Liver (tissue), 9 donors: ENCODE measurements around the gene FUT2. TPM values are rescaled to one million over a fixed set of nuclear protein-coding genes. Genes with fewer than 3 reads are reported as not detected.
A peak's percentile ranks its signal among the peaks of the same experiment; 100 is the strongest.

Source experiments
- DNase-seq: peaks from one replicate; pipeline ENCODE4 v3.0.0-alpha.2; 2017; ENCODE audit warnings: low spot score
- H3K27ac ChIP-seq, 2 donors: one replicate each; pipeline ENCODE4 v1.7.0; 2013; ENCODE audit warnings: inconsistent platforms in 2 of 2, low read length in 2 of 2, control low read depth in 1 of 2, low read depth in 1 of 2, mild to moderate bottlenecking in 1 of 2
- H3K27me3 ChIP-seq, 4 donors: one replicate each; pipeline versions ENCODE4 v1.6.1 to v1.7.0; 2013; ENCODE audit warnings: low read length in 3 of 4, inconsistent platforms in 1 of 4, mild to moderate bottlenecking in 1 of 4, moderate library complexity in 1 of 4; ENCODE audit not compliant: control insufficient read depth in 4 of 4, insufficient read depth in 4 of 4
- H3K36me3 ChIP-seq, 4 donors: one replicate each; pipeline versions ENCODE4 v1.6.1 to v1.7.0; 2013; ENCODE audit warnings: low read length in 3 of 4, mild to moderate bottlenecking in 3 of 4, low read depth in 1 of 4, moderate library complexity in 1 of 4; ENCODE audit not compliant: control insufficient read depth in 4 of 4, insufficient read depth in 3 of 4
- H3K4me1 ChIP-seq, 4 donors: one replicate each; pipeline versions ENCODE4 v1.6.1 to v1.7.0; 2013; ENCODE audit warnings: low read length in 3 of 4, mild to moderate bottlenecking in 3 of 4, moderate library complexity in 1 of 4; ENCODE audit not compliant: control insufficient read depth in 4 of 4, insufficient read depth in 4 of 4
- H3K4me3 ChIP-seq, 3 donors: one replicate each; pipeline versions ENCODE4 v1.6.1 to v1.7.0; 2013; ENCODE audit warnings: low read length in 3 of 3, control low read depth in 1 of 3, low read depth in 1 of 3, mild to moderate bottlenecking in 1 of 3
- H3K9ac ChIP-seq, 2 donors: one replicate each; pipeline ENCODE4 v1.7.0; 2013; ENCODE audit warnings: low read length in 2 of 2, mild to moderate bottlenecking in 2 of 2, moderate library complexity in 2 of 2, control low read depth in 1 of 2, low read depth in 1 of 2
- H3K9me3 ChIP-seq, 4 donors: one replicate each; pipeline versions ENCODE4 v1.6.1 to v1.7.0; 2013; ENCODE audit warnings: low read length in 3 of 4; ENCODE audit not compliant: control insufficient read depth in 4 of 4
- EGR1 ChIP-seq, 2 donors: IDR thresholded peaks; 2 replicates each; pipeline ENCODE4 v1.6.1; 2016 to 2018; ENCODE audit warnings: antibody characterized with exemption in 2 of 2, low read depth in 2 of 2
- FOXA1 ChIP-seq: IDR thresholded peaks from 2 replicates; pipeline ENCODE4 v1.6.1; 2016; ENCODE audit warnings: antibody characterized with exemption
- GABPA ChIP-seq, 2 donors: IDR thresholded peaks in 1 of 2; conservative IDR thresholded peaks in 1 of 2; 2 replicates each; pipeline ENCODE4 v1.6.1; 2016; ENCODE audit warnings: antibody characterized with exemption in 2 of 2, mild to moderate bottlenecking in 1 of 2, moderate library complexity in 1 of 2
- HNF4A ChIP-seq, 2 donors: conservative IDR thresholded peaks; 2 replicates each; pipeline ENCODE4 v1.6.1; 2016; ENCODE audit warnings: antibody characterized with exemption in 2 of 2, mild to moderate bottlenecking in 2 of 2
- HNF4G ChIP-seq: IDR thresholded peaks from 2 replicates; pipeline ENCODE4 v1.6.1; 2016; ENCODE audit warnings: antibody characterized with exemption
- JUND ChIP-seq, 2 donors: IDR thresholded peaks; 2 replicates each; pipeline ENCODE4 v1.6.1; 2016; ENCODE audit warnings: antibody characterized with exemption in 2 of 2
- NR2F2 ChIP-seq: IDR thresholded peaks from 2 replicates; pipeline ENCODE4 v1.6.1; 2016; ENCODE audit warnings: antibody characterized with exemption
- RAD21 ChIP-seq, 2 donors: IDR thresholded peaks; 2 replicates each; pipeline ENCODE4 v1.6.1; 2016; ENCODE audit warnings: antibody characterized with exemption in 2 of 2, mild to moderate bottlenecking in 2 of 2
- RXRA ChIP-seq, 2 donors: IDR thresholded peaks; 2 replicates each; pipeline ENCODE4 v1.6.1; 2017 to 2018; ENCODE audit warnings: antibody characterized with exemption in 2 of 2, mild to moderate bottlenecking in 1 of 2
- SP1 ChIP-seq: IDR thresholded peaks from 2 replicates; pipeline ENCODE4 v1.6.1; 2018; ENCODE audit warnings: antibody characterized with exemption, mild to moderate bottlenecking
- TAF1 ChIP-seq: conservative IDR thresholded peaks from 2 replicates; pipeline ENCODE4 v1.6.1; 2016; ENCODE audit warnings: antibody characterized with exemption, mild to moderate bottlenecking
- YY1 ChIP-seq: IDR thresholded peaks from 2 replicates; pipeline ENCODE4 v1.6.1; 2016; ENCODE audit warnings: antibody characterized with exemption, mild to moderate bottlenecking
- WGBS: extraction: QIAGEN DNeasy Blood & Tissue Kit; methylation state at CpG from one replicate; pipeline ENCODE4 v1.1.7; 2013; 5-methylcytosine and 5-hydroxymethylcytosine counted together
- polyA plus RNA-seq, 2 donors: library from polyadenylated mRNA; stranded (reverse) in 1 of 2; unstranded in 1 of 2; fragments of 200-250 nt in 1 of 2; fragments of >200 nt in 1 of 2; fragmentation: Nextera tagmentation in 1 of 2; extraction: Ambion mirVana in 1 of 2; gene quantifications; one replicate each; pipeline versions ENCODE4 v1.2.1 to v1.2.3, GENCODE V29; 2013 to 2015
- total RNA-seq, 2 donors: library from RNA; depleted of rRNA; stranded (reverse); fragments of >200 nt; gene quantifications; one replicate each; pipeline ENCODE4 v1.2.3, GENCODE V29; 2014
- TF ChIP-seq, protein P1 (sequence below): IDR thresholded peaks from 2 replicates; pipeline ENCODE4 v1.6.1; 2016; ENCODE audit warnings: antibody characterized with exemption
- TF ChIP-seq, protein P2 (sequence below): IDR thresholded peaks from 2 replicates; pipeline ENCODE4 v1.6.1; 2016; ENCODE audit warnings: antibody characterized with exemption
- TF ChIP-seq, protein P3 (sequence below): IDR thresholded peaks from 2 replicates; pipeline ENCODE4 v1.6.1; 2016; ENCODE audit warnings: antibody characterized with exemption
- TF ChIP-seq, protein P4 (sequence below): IDR thresholded peaks from 2 replicates; pipeline ENCODE4 v1.6.1; 2016; ENCODE audit warnings: antibody characterized with exemption, mild to moderate bottlenecking
- TF ChIP-seq, protein P5 (sequence below): fragments of 150-350 bp; IDR thresholded peaks from 2 replicates; pipeline ENCODE4 v1.5.1; 2017; ENCODE audit warnings: improper control_type of control experiment, low read depth, low read length; ENCODE audit not compliant: missing input control
- donor health status: healthy.
- donor health status: healthy.
- donor health status: healthy.
- donor health status: healthy.
- donor health status: healthy.

FUT2 gene
- total and polyA plus RNA-seq, 4 donors: 0.02 to 0.38 (median 0.05) TPM; not detected in 1

DNA sequence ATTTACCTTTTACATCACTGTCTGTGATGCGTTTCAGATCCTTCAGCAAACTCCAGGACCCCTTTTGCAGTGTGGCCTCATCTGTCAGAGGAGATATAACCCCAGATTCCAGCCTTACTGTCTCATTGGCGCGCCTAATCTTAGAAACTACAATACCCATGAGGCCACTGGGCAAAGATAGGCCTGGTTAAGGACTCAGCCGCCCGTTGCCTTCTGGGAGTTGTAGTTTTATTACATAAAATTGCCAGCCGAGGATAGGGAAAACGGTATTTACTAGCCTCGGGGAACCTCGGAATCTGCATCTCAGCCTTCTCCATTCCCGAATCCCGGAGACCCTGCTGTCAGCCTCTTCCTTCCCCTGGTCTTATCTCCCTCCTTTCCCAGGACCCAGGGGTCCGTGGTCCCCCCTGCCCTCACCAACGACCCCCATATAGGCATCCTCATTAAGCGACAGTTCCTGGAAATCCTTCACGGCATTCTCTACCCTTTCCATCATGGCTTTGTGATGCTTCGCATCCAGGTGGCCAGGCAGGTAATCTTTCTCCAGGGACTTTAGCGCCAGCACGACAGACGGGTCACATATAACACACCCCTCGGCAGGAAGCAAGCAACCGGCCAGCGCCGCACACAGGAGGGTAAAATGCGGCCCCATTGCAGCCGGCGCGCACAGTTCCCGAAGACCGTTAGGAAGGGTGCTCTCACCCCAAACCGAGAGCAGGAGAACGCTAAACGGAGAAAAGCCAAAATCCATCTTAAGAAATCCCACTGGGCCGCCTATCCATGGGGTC is 49.6 kb downstream of the FUT2 start:
- peaks cover 0 to 2% (median 0%) of the 10 kb centered on the region in 4 donors for H3K4me1 ChIP-seq
- H3K9me3 ChIP-seq: no peaks in the 10 kb centered on the region
- DNase-seq: peak; percentile 70
- H3K27me3 ChIP-seq: no peaks in the 10 kb centered on the region
- no peaks in the 10 kb centered on the region for H3K36me3 ChIP-seq
- WGBS: 31% methylated on average over 33 of the region's 33 CpGs
- no peak overlapping the region for H3K9ac ChIP-seq
- no peak overlapping the region for H3K27ac ChIP-seq
- H3K4me3 ChIP-seq: no peak overlapping the region
- TF ChIP-seq, protein P1, sequence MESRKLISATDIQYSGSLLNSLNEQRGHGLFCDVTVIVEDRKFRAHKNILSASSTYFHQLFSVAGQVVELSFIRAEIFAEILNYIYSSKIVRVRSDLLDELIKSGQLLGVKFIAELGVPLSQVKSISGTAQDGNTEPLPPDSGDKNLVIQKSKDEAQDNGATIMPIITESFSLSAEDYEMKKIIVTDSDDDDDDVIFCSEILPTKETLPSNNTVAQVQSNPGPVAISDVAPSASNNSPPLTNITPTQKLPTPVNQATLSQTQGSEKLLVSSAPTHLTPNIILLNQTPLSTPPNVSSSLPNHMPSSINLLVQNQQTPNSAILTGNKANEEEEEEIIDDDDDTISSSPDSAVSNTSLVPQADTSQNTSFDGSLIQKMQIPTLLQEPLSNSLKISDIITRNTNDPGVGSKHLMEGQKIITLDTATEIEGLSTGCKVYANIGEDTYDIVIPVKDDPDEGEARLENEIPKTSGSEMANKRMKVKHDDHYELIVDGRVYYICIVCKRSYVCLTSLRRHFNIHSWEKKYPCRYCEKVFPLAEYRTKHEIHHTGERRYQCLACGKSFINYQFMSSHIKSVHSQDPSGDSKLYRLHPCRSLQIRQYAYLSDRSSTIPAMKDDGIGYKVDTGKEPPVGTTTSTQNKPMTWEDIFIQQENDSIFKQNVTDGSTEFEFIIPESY: no peak
- TF ChIP-seq SP1: no peak
- TF ChIP-seq, protein P2, sequence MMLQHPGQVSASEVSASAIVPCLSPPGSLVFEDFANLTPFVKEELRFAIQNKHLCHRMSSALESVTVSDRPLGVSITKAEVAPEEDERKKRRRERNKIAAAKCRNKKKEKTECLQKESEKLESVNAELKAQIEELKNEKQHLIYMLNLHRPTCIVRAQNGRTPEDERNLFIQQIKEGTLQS: no peak
- no peak for TF ChIP-seq RXRA (IDR thresholded peaks at IDR 0.05)
- TF ChIP-seq, protein P3, sequence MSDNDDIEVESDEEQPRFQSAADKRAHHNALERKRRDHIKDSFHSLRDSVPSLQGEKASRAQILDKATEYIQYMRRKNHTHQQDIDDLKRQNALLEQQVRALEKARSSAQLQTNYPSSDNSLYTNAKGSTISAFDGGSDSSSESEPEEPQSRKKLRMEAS: no peak
- TF ChIP-seq FOXA1: no peak
- TF ChIP-seq NR2F2: no peak

DNA sequence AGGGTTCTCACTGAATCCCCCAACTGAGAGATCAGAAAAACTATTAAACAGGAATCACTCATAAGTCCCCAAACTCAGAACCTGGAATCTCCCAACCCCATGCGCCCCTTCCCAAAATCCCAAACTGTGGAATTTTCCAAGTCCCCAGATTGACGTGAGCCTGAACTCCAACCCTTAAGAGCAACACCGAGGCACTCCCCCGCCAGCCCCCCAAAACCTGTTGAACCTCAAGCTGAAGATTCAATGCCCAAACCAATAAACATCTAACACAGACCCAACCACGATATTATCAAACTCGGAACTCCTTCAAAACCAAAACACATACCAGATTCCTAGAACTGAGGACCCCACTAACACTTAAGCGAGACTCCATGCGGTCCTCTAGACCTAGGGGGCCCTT is 50.3 kb downstream of the FUT2 start:
- no peak for TF ChIP-seq HNF4G
- TF ChIP-seq YY1: no peak
- TF ChIP-seq JUND (IDR thresholded peaks at IDR 0.05): no peak
- TF ChIP-seq HNF4A (conservative IDR thresholded peaks at IDR 0.05): no peak
- no peak for TF ChIP-seq EGR1 (IDR thresholded peaks at IDR 0.05; ENCODE audit: low read depth in 2 of 2)
- TF ChIP-seq SP1: no peak
- TF ChIP-seq, protein P2: no peak
- TF ChIP-seq, protein P3: no peak
- TF ChIP-seq FOXA1: no peak
- TF ChIP-seq, protein P4, sequence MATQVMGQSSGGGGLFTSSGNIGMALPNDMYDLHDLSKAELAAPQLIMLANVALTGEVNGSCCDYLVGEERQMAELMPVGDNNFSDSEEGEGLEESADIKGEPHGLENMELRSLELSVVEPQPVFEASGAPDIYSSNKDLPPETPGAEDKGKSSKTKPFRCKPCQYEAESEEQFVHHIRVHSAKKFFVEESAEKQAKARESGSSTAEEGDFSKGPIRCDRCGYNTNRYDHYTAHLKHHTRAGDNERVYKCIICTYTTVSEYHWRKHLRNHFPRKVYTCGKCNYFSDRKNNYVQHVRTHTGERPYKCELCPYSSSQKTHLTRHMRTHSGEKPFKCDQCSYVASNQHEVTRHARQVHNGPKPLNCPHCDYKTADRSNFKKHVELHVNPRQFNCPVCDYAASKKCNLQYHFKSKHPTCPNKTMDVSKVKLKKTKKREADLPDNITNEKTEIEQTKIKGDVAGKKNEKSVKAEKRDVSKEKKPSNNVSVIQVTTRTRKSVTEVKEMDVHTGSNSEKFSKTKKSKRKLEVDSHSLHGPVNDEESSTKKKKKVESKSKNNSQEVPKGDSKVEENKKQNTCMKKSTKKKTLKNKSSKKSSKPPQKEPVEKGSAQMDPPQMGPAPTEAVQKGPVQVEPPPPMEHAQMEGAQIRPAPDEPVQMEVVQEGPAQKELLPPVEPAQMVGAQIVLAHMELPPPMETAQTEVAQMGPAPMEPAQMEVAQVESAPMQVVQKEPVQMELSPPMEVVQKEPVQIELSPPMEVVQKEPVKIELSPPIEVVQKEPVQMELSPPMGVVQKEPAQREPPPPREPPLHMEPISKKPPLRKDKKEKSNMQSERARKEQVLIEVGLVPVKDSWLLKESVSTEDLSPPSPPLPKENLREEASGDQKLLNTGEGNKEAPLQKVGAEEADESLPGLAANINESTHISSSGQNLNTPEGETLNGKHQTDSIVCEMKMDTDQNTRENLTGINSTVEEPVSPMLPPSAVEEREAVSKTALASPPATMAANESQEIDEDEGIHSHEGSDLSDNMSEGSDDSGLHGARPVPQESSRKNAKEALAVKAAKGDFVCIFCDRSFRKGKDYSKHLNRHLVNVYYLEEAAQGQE: no peak
- TF ChIP-seq GABPA (IDR thresholded peaks at IDR 0.05 in 1 of 2, conservative IDR thresholded peaks at IDR 0.05 in 1 of 2): no peak
- no peak for TF ChIP-seq TAF1
- no peak for TF ChIP-seq RXRA (IDR thresholded peaks at IDR 0.05)
- TF ChIP-seq, protein P1: no peak
- no peak for TF ChIP-seq NR2F2
- TF ChIP-seq RAD21 (IDR thresholded peaks at IDR 0.05): no peak
- TF ChIP-seq, protein P5, sequence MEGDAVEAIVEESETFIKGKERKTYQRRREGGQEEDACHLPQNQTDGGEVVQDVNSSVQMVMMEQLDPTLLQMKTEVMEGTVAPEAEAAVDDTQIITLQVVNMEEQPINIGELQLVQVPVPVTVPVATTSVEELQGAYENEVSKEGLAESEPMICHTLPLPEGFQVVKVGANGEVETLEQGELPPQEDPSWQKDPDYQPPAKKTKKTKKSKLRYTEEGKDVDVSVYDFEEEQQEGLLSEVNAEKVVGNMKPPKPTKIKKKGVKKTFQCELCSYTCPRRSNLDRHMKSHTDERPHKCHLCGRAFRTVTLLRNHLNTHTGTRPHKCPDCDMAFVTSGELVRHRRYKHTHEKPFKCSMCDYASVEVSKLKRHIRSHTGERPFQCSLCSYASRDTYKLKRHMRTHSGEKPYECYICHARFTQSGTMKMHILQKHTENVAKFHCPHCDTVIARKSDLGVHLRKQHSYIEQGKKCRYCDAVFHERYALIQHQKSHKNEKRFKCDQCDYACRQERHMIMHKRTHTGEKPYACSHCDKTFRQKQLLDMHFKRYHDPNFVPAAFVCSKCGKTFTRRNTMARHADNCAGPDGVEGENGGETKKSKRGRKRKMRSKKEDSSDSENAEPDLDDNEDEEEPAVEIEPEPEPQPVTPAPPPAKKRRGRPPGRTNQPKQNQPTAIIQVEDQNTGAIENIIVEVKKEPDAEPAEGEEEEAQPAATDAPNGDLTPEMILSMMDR: no peak
- Histone ChIP-seq H3K9ac (no peak overlapping the region), H3K27ac (no peak overlapping the region), H3K4me3 (no peak overlapping the region), H3K9me3 (no peaks in the 10 kb centered on the region), H3K27me3 (no peaks in the 10 kb centered on the region), H3K36me3 (no peaks in the 10 kb centered on the region), H3K4me1 (peaks cover 0 to 2% (median 0%) of the 10 kb centered on the region in 4 donors)
- no peak for DNase-seq
- whole genome bisulfite sequencing: 73% methylated on average over 8 of the region's 8 CpGs
